ENCODE results near the gene DPY19L1. TPM values are rescaled to one million over a fixed set of nuclear protein-coding genes. Genes with fewer than 3 reads are reported as not detected.
A peak's percentile ranks its signal among the peaks of the same experiment; 100 is the strongest.
"Not testable (repeated sequence)": the region's sequence is repeated elsewhere in the genome, so short reads cannot be mapped to it uniquely, and the experiment has no call there.

DPY19L1 gene
- 1 to 10 TPM; 3.5 to 7.8 (median 5.0) TPM for total RNA-seq

DNA sequence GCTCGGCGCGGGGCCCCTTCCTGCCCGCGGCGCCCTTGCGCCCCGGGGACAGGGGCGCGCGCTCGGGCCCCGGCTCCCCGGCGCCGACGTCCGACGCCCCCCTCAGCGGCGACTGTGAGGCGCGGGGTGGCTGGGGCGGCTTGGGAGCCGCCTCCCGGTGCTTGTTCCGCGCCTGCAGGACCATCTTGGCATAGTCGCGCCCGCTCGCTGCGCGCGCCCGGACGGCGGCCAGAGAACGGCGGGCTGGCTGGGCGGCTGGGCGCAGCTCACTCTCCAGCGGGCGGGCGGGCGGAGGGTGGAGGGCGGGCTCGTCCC is at the start of gene DPY19L1:
Gene DPY19L1 (minus strand): TSS at position 275 of the 315 bp plus-strand sequence. CDS start 91 bp downstream, at position 184.
- no peaks in the 10 kb centered on the region for H3K9me3 ChIP-seq
- H3K27ac ChIP-seq, result peak within 1 kb of the TSS; percentile 80 to 93 (median 88)
- H3K4me3 ChIP-seq, result peak within 1 kb of the TSS; percentile 71 to 87 (median 78)
- H3K27me3 ChIP-seq, result no peaks in the 10 kb centered on the region
- no peak for DNase-seq
- no peak for ATAC-seq
- peaks cover 9 to 12% of the 10 kb centered on the region in 2 donors for H3K4me1 ChIP-seq
- intact Hi-C loops (cut with DNase I; ENCODE audit: low total_unique reads), result loop anchor here (10.0 kb wide), 1 partner anchor 658 kb away; the partner anchor contains the start of gene HERPUD2
- no peak for TF ChIP-seq POLR2A (IDR thresholded peaks at IDR 0.05)
- TF ChIP-seq, protein P1, sequence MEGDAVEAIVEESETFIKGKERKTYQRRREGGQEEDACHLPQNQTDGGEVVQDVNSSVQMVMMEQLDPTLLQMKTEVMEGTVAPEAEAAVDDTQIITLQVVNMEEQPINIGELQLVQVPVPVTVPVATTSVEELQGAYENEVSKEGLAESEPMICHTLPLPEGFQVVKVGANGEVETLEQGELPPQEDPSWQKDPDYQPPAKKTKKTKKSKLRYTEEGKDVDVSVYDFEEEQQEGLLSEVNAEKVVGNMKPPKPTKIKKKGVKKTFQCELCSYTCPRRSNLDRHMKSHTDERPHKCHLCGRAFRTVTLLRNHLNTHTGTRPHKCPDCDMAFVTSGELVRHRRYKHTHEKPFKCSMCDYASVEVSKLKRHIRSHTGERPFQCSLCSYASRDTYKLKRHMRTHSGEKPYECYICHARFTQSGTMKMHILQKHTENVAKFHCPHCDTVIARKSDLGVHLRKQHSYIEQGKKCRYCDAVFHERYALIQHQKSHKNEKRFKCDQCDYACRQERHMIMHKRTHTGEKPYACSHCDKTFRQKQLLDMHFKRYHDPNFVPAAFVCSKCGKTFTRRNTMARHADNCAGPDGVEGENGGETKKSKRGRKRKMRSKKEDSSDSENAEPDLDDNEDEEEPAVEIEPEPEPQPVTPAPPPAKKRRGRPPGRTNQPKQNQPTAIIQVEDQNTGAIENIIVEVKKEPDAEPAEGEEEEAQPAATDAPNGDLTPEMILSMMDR (IDR thresholded peaks at IDR 0.05 in 4 of 5, conservative IDR thresholded peaks at IDR 0.05 in 1 of 5), result no peak
- H3K36me3 ChIP-seq, result no peaks in the 10 kb centered on the region
- in situ Hi-C loops (cut with MboI; ENCODE audit: low sequenced_read_pairs in 4 of 4), result loop anchor here in 1 of 4 donors (25.0 kb wide), 1 partner anchor 650 kb away; the partner anchor contains the start of gene HERPUD2

DNA sequence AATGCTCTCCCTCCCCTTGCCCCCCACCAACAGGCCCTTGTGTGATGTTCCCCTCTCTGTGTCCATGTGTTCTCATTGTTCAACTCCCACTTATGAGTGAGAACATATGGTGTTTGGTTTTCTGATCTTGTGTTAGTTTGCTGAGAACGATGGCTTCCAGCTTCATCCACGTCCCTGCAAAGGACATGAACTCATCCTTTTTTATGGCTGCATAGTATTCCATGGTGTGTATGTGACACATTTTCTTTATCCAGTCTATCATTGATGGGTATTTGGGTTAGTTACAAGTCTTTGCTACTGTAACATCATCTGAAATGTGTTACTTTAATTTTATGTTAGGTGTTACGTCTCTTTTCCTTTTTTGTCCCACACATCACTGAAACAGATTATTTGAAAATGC is 42.2 kb upstream of the DPY19L1 start:
- H3K9me3 ChIP-seq; in situ Hi-C loops (cut with MboI; ENCODE audit: low sequenced_read_pairs in 4 of 4); H3K27me3 ChIP-seq; DNase-seq; H3K27ac ChIP-seq; H3K36me3 ChIP-seq; H3K4me1 ChIP-seq; intact Hi-C loops (cut with DNase I; ENCODE audit: low total_unique reads); H3K4me3 ChIP-seq; ATAC-seq: not testable (repeated sequence)

DNA sequence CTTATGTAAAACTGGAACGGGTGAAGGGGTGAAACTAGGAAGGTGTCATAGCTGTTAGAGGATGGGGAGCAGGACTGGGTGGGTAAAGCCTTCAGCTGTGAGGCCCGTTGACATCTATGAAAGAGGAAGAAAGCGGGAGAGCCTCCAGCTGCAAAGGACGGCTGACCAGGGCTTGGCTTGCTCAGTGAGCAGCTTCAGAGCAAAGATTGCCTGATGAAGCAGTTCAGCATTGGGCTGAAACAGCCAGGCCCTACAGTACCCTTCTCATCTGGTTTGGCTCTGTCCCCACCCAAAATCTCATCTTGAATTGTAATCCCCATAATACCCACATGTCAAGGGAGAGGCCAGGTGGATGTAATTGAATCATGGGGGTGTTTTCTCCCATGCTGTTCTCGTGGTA is 36.7 kb upstream of the DPY19L1 start:
- H3K4me3 ChIP-seq; H3K27me3 ChIP-seq; H3K9me3 ChIP-seq; H3K27ac ChIP-seq; DNase-seq; H3K4me1 ChIP-seq; H3K36me3 ChIP-seq; intact Hi-C loops (cut with DNase I; ENCODE audit: low total_unique reads); ATAC-seq: not testable (repeated sequence)
- in situ Hi-C loops (cut with MboI; ENCODE audit: low sequenced_read_pairs in 4 of 4), result loop anchor here in 1 of 4 donors (25.0 kb wide), 1 partner anchor 438 kb away; no protein-coding TSS in a partner anchor

DNA sequence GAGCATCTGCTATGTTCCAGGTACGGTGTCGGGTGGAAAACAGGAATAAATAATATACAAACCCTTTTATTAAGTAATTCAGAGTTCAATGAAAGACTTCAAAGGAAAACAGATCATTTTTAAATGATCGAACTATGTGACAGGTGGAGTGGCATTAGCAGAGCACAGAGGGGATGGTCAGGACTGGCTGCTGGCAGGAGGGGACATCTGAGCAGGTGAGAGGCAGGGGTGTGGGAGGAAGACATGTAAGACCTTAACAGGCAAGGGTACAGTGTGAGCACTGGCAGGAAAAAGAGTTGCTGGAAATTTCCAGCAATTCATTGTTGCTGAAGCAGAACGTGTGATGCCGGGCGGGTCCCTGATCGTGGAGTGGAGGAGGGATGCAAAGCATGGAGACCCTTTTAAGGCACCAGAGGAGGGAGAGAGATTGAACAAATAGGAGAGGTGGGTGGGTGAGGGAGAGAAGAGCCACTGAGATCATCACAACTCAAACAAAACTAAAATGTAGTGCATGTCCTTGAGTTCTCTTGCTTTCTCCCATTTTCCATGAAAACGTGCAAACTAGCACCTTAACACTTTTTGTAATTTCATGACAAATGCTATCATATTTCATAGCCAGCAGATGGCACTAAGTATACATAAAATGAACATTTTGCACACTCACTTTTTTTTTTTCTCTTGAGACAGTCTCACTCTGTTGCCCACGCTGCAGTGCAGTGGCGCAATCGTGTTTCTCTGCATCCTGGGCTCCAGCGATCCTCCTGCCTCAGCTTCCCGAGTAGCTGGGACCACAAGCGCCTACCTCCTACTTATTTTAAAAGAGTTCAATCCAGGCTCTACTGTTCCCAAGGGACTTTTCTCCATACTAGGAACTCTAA is 35.9 kb upstream of the DPY19L1 start:
- in situ Hi-C loops (cut with MboI; ENCODE audit: low sequenced_read_pairs in 4 of 4), result loop anchor here in 1 of 4 donors (25.0 kb wide), 1 partner anchor 439 kb away; no protein-coding TSS in a partner anchor
- H3K27me3 ChIP-seq; H3K36me3 ChIP-seq; H3K4me3 ChIP-seq; intact Hi-C loops (cut with DNase I; ENCODE audit: low total_unique reads); H3K27ac ChIP-seq; H3K4me1 ChIP-seq; ATAC-seq; H3K9me3 ChIP-seq; DNase-seq: not testable (repeated sequence)

DNA sequence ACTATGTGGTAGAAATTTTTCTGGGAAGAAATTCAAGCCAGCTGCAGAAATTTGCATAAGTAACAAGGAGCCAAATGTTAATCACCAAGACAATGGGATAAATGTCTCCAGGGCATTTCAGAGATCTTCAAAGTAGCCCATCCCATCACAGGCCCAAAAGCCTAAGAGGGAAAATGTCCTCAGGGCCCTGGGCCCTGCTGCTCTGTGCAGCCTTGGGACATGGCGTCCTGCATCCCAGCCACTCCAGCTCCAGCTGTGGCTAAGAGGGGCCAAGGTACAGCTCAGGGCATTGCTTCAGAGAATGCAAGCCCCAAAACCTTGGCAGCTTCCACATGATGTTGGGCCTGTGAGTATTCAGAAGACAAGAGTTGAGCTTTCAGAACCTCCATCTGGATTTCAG is 31.8 kb upstream of the DPY19L1 start:
- H3K27ac ChIP-seq; H3K4me1 ChIP-seq; ATAC-seq; H3K36me3 ChIP-seq; H3K27me3 ChIP-seq; DNase-seq; H3K4me3 ChIP-seq; intact Hi-C loops (cut with DNase I; ENCODE audit: low total_unique reads); H3K9me3 ChIP-seq: not testable (repeated sequence)
- in situ Hi-C loops (cut with MboI; ENCODE audit: low sequenced_read_pairs in 4 of 4), result loop anchor here in 1 of 4 donors (25.0 kb wide), 1 partner anchor 443 kb away; no protein-coding TSS in a partner anchor

DNA sequence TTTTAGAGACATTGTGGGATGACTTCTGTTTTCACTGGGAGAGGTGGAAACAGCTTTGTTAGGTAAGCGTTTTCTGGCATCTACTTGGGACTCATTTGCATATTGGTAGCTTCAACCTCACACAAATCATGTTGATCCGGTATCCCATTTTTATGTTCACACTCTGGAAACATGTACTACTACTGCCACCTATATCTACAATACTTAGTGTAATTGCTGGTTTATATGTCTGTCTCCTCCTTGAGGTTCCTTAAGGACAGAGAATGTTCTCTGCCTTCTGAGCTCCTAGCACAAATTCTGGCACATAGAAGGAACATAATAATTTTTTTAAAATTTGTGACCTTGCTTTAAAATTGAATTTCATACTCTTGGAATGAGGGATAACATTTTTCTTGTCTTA is 28.1 kb upstream of the DPY19L1 start:
- ATAC-seq; intact Hi-C loops (cut with DNase I; ENCODE audit: low total_unique reads); H3K27me3 ChIP-seq; H3K4me3 ChIP-seq; H3K27ac ChIP-seq; H3K4me1 ChIP-seq; H3K9me3 ChIP-seq; H3K36me3 ChIP-seq; DNase-seq: not testable (repeated sequence)
- in situ Hi-C loops (cut with MboI; ENCODE audit: low sequenced_read_pairs in 4 of 4), result loop anchor here in 1 of 4 donors (25.0 kb wide), 1 partner anchor 447 kb away; no protein-coding TSS in a partner anchor

DNA sequence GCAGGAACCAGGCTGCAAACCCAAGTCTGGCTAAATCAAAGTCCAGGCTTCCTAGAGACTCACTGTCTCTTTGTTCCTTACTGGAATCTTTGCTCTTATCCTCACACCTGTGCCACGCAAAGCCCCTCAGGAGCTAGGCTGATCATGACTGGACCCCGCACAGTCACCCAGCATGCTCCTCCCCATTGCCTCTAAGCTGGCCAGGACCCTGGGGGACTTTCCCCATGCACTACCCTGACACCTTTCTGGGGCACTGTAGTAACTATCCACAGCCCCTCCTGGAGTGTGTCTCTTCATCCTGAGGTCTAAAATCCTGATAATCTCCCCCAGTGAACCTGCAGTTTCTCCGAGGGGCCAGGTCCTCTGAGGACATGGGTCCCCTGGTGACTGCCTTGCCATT is 21.3 kb upstream of the DPY19L1 start:
- intact Hi-C loops (cut with DNase I; ENCODE audit: low total_unique reads); H3K9me3 ChIP-seq; H3K4me1 ChIP-seq; H3K4me3 ChIP-seq; ATAC-seq; H3K36me3 ChIP-seq; H3K27ac ChIP-seq; H3K27me3 ChIP-seq; DNase-seq: not testable (repeated sequence)
- in situ Hi-C loops (cut with MboI; ENCODE audit: low sequenced_read_pairs in 4 of 4), result loop anchor here in 1 of 4 donors (25.0 kb wide), 1 partner anchor 454 kb away; no protein-coding TSS in a partner anchor

DNA sequence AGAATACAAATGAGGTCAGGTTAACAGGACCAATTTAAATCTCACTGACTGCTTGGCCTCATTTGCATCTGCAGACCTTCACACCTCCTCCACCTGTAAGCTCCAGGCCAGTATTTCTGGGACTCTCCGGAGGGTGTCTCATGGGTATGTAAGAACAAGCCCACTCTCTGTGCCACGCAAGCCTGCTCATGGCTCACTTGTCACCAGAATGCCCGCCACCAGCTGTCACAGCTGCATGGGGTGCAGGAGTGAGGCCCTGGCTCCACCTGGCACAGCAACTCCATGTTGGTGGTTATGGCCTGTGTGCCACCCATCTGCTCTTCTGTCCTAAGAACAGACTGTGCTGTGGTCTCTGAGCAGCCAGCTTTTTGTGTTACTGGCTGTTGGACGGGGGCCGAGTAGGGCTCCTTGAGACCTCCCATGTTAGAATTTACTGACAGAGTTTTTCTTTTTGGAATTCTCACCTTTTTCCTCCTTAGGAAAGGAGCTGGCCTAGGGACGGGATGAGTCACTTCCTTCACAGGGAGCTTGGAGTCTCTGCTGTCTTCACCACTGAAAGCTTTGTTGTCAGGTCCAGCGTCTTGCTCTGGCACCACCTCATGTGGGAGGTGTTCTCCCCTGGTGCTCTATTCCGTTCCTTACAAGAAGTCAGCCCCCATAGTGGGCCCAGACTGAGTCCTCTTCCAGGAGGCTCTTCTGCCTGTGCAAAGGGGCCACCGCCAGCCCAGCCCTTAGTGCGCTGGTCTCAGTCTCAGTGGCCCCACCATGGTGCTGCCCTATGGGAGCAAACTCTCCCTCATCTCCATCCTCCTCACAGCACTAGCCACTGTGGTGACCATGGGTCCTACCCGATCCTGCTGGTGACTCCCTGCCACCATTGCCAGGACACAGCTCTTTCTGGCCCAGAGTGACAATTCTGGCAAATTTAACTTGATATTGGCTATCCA is 20.5 kb upstream of the DPY19L1 start:
- H3K36me3 ChIP-seq; intact Hi-C loops (cut with DNase I; ENCODE audit: low total_unique reads); ATAC-seq; H3K9me3 ChIP-seq; DNase-seq; H3K27me3 ChIP-seq; H3K4me1 ChIP-seq; H3K27ac ChIP-seq; H3K4me3 ChIP-seq: not testable (repeated sequence)
- in situ Hi-C loops (cut with MboI; ENCODE audit: low sequenced_read_pairs in 4 of 4), result loop anchor here in 1 of 4 donors (25.0 kb wide), 1 partner anchor 455 kb away; no protein-coding TSS in a partner anchor

DNA sequence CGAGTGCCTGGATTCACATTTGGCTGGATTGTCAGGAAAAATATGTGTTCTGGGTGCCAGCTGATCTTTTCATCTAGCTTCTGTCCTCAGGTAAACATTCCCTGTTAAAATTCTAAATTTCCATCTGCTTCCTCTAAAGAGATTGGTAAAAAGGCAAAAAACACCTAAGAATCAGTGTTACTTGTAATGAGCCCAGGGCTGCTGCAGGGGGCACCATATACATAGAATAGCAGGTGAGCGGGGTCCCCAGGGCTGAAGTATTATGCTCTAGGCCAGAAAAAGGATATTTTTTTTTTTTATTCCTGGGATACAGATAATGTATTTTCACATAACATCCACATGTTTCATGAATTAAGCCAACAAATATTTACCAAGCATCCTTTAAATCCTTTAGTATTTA is 18.4 kb upstream of the DPY19L1 start:
- H3K4me3 ChIP-seq; H3K36me3 ChIP-seq; intact Hi-C loops (cut with DNase I; ENCODE audit: low total_unique reads); H3K9me3 ChIP-seq; ATAC-seq; H3K27ac ChIP-seq; DNase-seq; H3K27me3 ChIP-seq; H3K4me1 ChIP-seq: not testable (repeated sequence)
- in situ Hi-C loops (cut with MboI; ENCODE audit: low sequenced_read_pairs in 4 of 4), result loop anchor here in 1 of 4 donors (25.0 kb wide), 1 partner anchor 457 kb away; no protein-coding TSS in a partner anchor
